Measurements from ENCODE around the gene GPRC5A.

- TF ChIP-seq CREB1 (IDR thresholded peaks at IDR 0.05; ENCODE audit: low read depth) (no peak), TEAD4 (IDR thresholded peaks at IDR 0.05) (no peak), TAF1 (IDR thresholded peaks at IDR 0.05; ENCODE audit: low read depth) (no peak), YY1 (IDR thresholded peaks at IDR 0.05; ENCODE audit: low read depth) (no peak)
- TF ChIP-seq, protein P1, sequence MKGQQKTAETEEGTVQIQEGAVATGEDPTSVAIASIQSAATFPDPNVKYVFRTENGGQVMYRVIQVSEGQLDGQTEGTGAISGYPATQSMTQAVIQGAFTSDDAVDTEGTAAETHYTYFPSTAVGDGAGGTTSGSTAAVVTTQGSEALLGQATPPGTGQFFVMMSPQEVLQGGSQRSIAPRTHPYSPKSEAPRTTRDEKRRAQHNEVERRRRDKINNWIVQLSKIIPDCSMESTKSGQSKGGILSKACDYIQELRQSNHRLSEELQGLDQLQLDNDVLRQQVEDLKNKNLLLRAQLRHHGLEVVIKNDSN (IDR thresholded peaks at IDR 0.05) = no peak
- TF ChIP-seq, protein P2, sequence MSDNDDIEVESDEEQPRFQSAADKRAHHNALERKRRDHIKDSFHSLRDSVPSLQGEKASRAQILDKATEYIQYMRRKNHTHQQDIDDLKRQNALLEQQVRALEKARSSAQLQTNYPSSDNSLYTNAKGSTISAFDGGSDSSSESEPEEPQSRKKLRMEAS (IDR thresholded peaks at IDR 0.05) = no peak
These were observed 48.5 kb downstream of the GPRC5A start for GRCh38 chr12:12939888-12940287.

Data from Ishikawa (cell line).